SKM-1 treated with dmso at 0.1 percent for 144 hours (cell line): ENCODE measurements around the gene REPIN1.

Experiments
- DNase-seq: peaks from one replicate; lab custom pipeline; 2025; ENCODE audit not compliant: unreplicated experiment; lab: John Stamatoyannopoulos, UW

REPIN1 gene

GRCh38 chr7:150388709-150389531, 20.3 kb downstream of the REPIN1 start:
- DNase-seq: peak; percentile 85

- no peak for DNase-seq
Measured at GRCh38 chr7:150389532-150389816, 20.9 kb downstream of the REPIN1 start.

- DNase-seq: no peak
Measured at GRCh38 chr7:150390205-150390604, 21.6 kb downstream of the REPIN1 start.

- no peak for DNase-seq
Measured at GRCh38 chr7:150393325-150393724, 24.7 kb downstream of the REPIN1 start.

- no peak for DNase-seq
Measured at GRCh38 chr7:150396426-150396825, 27.8 kb downstream of the REPIN1 start.

GRCh38 chr7:150396851-150397260, 28.2 kb downstream of the REPIN1 start:
- no peak for DNase-seq

GRCh38 chr7:150397346-150398107, 28.9 kb downstream of the REPIN1 start:
- DNase-seq: no peak

DNA sequence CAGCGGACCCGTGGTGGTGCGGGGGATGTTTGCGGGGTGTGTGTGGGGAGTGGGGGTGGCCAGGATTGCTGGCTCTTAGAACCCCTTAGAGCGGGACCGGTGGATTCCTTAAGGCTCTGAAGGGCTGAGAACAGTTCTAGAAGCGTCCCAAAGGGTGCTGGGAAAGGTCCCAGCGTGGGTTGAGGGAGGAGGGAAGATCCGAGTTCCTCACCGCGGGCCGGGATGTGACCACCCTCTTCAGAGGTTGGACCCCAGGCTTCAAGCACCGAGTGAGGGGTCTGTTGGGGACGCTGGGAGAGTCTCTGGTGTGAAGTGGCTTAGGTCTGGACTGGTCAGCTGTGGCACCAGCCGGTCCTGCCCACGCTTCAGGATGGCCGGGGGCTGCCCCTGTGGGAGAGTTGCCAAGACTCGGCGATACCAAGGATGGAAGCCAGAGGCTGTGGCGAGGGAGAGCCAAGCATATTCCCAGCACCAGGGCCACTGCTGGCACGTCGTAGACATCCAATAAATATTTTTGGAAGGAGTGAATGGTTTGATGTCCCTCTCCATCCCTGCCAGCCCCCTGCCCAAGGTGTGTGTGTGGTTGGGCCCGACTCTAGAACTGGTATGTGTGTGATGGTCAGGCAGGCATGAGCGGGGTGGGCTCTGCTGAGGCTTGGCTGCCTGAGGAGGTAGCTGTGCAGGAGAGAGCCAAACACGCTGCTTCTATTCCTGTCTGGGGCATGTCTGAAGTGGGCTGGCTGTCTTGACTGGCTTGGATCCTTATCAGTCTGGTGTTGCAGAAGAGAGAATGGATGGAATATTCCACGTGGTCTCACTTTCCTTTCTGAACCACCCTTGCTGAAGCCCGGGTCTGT, 29.7 kb downstream of the REPIN1 start:
- no peak for DNase-seq

GRCh38 chr7:150398965-150399320, 30.3 kb downstream of the REPIN1 start:
- DNase-seq: no peak

DNA sequence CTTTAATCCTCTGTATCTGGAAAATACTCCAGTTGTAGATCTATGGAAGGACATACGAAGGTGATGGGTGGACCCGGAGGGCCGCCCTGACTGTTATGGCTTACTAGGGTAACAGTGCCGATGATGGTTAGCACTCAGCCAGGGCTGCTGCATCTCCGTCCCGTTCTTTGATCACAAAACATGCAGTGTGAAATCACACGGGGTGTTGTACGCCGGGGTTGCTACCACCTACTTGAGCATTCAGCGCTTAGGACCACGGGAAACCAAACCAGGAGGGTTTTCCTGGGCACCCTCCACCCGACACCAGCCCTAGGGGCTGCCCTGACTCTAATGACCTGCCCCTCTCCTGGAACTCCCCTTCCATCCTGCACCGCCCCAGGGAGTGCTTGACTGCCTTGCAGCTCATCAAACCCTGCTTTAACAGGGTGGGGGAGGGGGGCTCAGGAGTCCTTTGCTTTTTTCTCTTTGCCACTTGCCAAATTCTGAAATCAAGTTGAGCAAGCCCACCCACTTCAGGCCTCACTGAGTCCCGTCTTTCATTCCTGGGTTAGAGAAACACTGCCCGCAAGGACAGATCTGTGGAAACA, 30.9 kb downstream of the REPIN1 start:
- DNase-seq: no peak

GRCh38 chr7:150400008-150400787, 31.6 kb downstream of the REPIN1 start:
- no peak for DNase-seq

DNA sequence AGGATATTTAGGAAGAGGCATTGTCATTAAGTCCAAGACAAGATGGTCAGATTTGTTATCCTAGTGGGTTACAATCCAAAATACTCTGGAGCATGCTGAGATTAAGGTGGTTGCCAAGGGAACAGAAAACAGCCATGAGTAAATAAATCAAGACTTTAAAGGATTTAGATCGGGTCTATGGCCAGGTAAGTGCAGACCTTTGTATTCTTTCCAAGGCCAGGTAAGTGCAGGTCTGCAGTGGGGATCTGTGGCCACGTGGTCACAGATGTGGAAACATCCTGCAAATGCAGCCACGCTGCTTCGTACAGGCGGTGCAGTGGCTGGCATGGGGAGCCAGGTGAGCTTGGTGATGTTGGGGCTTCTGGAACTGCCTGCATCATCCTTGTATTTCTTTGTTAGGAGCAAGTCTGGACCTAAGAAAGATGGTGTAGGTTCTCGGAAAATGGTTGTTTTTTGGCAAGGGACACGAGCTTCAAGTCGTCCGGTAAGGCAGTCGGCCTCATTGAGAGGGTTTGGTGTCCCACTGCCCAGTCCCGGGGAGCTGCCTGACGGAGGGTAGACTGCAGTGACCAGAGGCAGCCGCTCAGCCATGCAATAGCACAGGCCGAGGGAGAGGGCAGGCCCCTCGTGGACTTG, 32.3 kb downstream of the REPIN1 start:
- DNase-seq: no peak

DNA sequence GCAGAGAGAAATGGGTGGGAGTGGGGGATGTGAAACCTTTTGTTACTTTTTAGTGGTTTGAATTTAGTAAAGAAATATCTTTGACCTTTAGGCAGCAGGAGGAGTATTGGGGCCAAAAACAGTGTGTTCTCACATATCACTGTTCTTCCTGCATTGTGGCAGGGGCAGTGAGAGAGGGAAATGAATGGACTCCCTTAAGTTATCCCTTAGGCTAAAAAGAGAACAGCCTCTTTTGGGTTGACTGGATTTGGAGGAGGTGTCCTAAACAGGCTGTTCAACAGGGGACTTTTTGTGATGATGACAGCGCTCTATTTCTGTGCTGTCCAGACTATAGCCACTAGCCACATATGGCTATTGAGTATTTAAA, 32.8 kb downstream of the REPIN1 start:
- DNase-seq: no peak

DNA sequence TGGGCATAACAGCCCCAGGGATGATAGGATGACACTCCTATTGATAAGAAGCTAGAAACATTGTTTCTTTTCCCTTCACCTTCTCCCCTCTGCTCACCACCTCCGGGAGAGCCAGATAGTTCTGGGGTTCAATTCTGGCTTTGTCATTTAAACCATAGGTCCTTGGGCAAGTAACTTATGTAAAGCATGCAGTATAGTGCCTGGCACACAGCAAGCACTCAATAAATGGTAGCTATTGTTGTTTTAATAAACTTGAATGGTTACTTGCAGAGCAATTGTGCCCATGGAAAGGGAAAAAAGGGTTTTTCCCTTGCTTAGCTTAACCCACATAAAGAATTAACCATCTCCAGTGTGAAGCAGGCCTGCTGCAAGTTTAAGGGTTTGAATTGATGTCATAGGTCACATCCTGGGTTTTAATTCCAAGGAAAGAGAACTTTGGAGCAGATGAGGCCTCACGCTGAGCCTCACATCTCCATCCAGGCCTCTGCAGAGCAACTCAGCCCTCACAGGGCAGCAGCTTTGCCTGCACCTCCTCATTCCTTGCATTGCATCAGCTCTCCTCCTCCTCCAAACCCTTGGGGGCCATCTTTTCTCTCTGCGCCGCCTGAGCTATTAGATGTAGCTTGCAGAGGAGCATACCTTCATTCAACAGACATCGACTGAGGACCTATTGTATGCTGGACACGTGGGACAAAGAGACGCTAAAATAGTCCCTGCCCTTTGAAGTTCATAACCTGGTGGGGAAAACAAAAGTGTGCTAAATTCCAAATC, 33.4 kb downstream of the REPIN1 start:
- no peak for DNase-seq

DNA sequence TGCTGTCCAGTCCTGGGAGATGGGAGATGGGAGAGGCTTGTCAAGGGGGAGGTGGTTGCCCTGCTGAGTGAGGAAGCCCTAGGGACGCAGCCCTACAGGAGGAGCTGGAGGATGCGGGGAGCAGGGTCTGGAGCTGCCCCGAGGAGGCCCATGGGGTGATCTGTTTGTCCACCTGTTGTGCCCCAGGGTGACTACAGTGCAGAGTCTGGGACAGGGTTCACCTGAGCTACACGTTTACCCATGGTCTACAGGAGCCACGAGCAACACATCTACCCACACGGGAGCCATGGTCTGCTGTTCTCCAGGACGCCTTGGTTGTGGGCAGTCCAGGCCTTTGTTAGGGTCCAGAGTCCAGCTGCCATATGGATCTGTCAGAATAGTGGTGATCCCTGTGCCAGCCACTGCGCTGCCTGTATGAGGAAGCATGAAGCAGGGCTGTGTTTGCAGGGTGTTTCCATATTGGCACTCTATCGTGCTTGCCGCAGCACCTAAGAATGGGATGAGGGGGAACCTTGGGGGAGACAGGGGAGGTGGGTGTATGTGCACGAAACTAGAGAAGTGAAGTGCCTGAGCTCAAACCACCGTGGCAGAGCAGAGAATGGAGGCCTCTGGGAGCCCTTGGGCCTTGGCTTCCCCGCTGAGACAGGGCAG, 34.2 kb downstream of the REPIN1 start:
- no peak for DNase-seq

- no peak for DNase-seq
Measured at GRCh38 chr7:150403376-150404171, 35.0 kb downstream of the REPIN1 start.

GRCh38 chr7:150404172-150404804, 35.7 kb downstream of the REPIN1 start:
- no peak for DNase-seq
